Measurements from ENCODE around the gene PHACTR1.
"Not testable (repeated sequence)": the region's sequence is repeated elsewhere in the genome, so short reads cannot be mapped to it uniquely, and the experiment has no call there.

PHACTR1 gene

GRCh38 chr6:13119549-13119948, 403.0 kb downstream of the PHACTR1 start:
- no peak for DNase-seq

- DNase-seq = no peak
Measured at GRCh38 chr6:13120483-13121482, 404.2 kb downstream of the PHACTR1 start.

GRCh38 chr6:13124131-13124530, 407.6 kb downstream of the PHACTR1 start:
- DNase-seq = no peak

- no peak for DNase-seq
Measured at GRCh38 chr6:13125841-13126240, 409.3 kb downstream of the PHACTR1 start.

GRCh38 chr6:13131935-13132661, 415.5 kb downstream of the PHACTR1 start:
- DNase-seq = no peak

GRCh38 chr6:13133894-13134293, 417.3 kb downstream of the PHACTR1 start:
- DNase-seq = not testable (repeated sequence)

- no peak for DNase-seq
Measured at GRCh38 chr6:13135152-13135551, 418.6 kb downstream of the PHACTR1 start.

GRCh38 chr6:13139119-13139518, 422.6 kb downstream of the PHACTR1 start:
- DNase-seq = no peak

GRCh38 chr6:13140980-13141379, 424.4 kb downstream of the PHACTR1 start:
- DNase-seq = no peak

- no peak for DNase-seq
Measured at GRCh38 chr6:13141387-13141786, 424.8 kb downstream of the PHACTR1 start.

- no peak for DNase-seq
Measured at GRCh38 chr6:13142611-13143010, 426.0 kb downstream of the PHACTR1 start.

GRCh38 chr6:13146442-13146841, 429.9 kb downstream of the PHACTR1 start:
- no peak for DNase-seq

- no peak for DNase-seq
Measured at GRCh38 chr6:13147376-13147775, 430.8 kb downstream of the PHACTR1 start.

GRCh38 chr6:13147782-13148181, 431.2 kb downstream of the PHACTR1 start:
- no peak for DNase-seq

GRCh38 chr6:13152764-13153163, 436.2 kb downstream of the PHACTR1 start:
- DNase-seq = no peak

GRCh38 chr6:13156381-13156780, 439.8 kb downstream of the PHACTR1 start:
- DNase-seq = no peak

- no peak for DNase-seq
Measured at GRCh38 chr6:13157293-13157692, 440.7 kb downstream of the PHACTR1 start.

- DNase-seq = no peak
Measured at GRCh38 chr6:13159300-13159699, 442.7 kb downstream of the PHACTR1 start.

- not testable (repeated sequence) for DNase-seq
Measured at GRCh38 chr6:13159822-13160221, 443.3 kb downstream of the PHACTR1 start.

GRCh38 chr6:13163161-13163944, 446.8 kb downstream of the PHACTR1 start:
- no peak for DNase-seq

- DNase-seq = no peak
Measured at GRCh38 chr6:13164291-13164690, 447.7 kb downstream of the PHACTR1 start.

- DNase-seq = no peak
Measured at GRCh38 chr6:13165502-13166172, 449.1 kb downstream of the PHACTR1 start.
